GM23338 (cell line): ENCODE measurements around the gene PDE1C.

Source experiments
- CREB1 ChIP-seq: fragments of 250-450 bp; sonication (Bioruptor Pico); IDR thresholded peaks from 2 replicates; pipeline ENCODE4 v1.5.0; 2020; ENCODE audit warnings: low read depth, mild to moderate bottlenecking, moderate library complexity
- CTCF ChIP-seq, 2 experiments: fragments of 200-600 bp in 1 of 2; sonication (generic) in 1 of 2; conservative IDR thresholded peaks; 2 replicates each; pipeline versions ENCODE4 v1.5.1 to v1.6.1; 2016 to 2017; ENCODE audit warnings: antibody characterized with exemption in 2 of 2, low read depth in 2 of 2, mild to moderate bottlenecking in 2 of 2, moderate library complexity in 1 of 2
- ETS1 ChIP-seq: IDR thresholded peaks from 2 replicates; pipeline ENCODE4 v1.6.1; 2016; ENCODE audit warnings: antibody characterized with exemption
- EZH2 ChIP-seq: fragments of 200-600 bp; sonication (generic); IDR thresholded peaks from one replicate; pipeline ENCODE4 v1.8.0; 2017; ENCODE audit warnings: antibody characterized with exemption, mild to moderate bottlenecking, low read depth; ENCODE audit not compliant: unreplicated experiment
- EZH2phosphoT487 ChIP-seq: fragments of 200-600 bp; sonication (generic); IDR thresholded peaks from one replicate; pipeline ENCODE4 v1.8.1; 2018; ENCODE audit warnings: antibody characterized with exemption; ENCODE audit not compliant: unreplicated experiment
- JUNB ChIP-seq: IDR thresholded peaks from one replicate; pipeline ENCODE4 v1.6.1; 2016; ENCODE audit warnings: antibody characterized with exemption; ENCODE audit not compliant: unreplicated experiment
- NANOG ChIP-seq: IDR thresholded peaks from 2 replicates; pipeline ENCODE4 v1.6.1; 2016; ENCODE audit warnings: antibody characterized with exemption, borderline replicate concordance
- POLR2AphosphoS5 ChIP-seq: IDR thresholded peaks from 2 replicates; pipeline ENCODE4 v1.6.1; 2016; ENCODE audit warnings: antibody characterized with exemption, low read depth
- REST ChIP-seq: IDR thresholded peaks from one replicate; pipeline ENCODE4 v1.6.1; 2018; ENCODE audit warnings: antibody characterized with exemption; ENCODE audit not compliant: unreplicated experiment
- STAT1 ChIP-seq: IDR thresholded peaks from one replicate; pipeline ENCODE4 v1.6.1; 2016; ENCODE audit warnings: antibody characterized with exemption; ENCODE audit not compliant: unreplicated experiment
- ZNF114 ChIP-seq: fragments of 250-450 bp; sonication (Bioruptor Pico); IDR thresholded peaks from 2 replicates; pipeline ENCODE4 v1.5.0; 2020; ENCODE audit warnings: mild to moderate bottlenecking, moderate library complexity
- ZNF462 ChIP-seq: fragments of 250-450 bp; sonication (Bioruptor Pico); IDR thresholded peaks from 2 replicates; pipeline ENCODE4 v1.5.0; 2020; ENCODE audit warnings: mild to moderate bottlenecking, moderate library complexity

GRCh38 chr7:31761646-31762045 is 308.6 kb downstream of the PDE1C start:
- TF ChIP-seq CTCF (conservative IDR thresholded peaks at IDR 0.05; ENCODE audit: low read depth in 2 of 2) (no peak), EZH2 (no peak), JUNB (no peak), NANOG (no peak), POLR2AphosphoS5 (no peak), ZNF114 (no peak), REST (no peak), CREB1 (CRISPR knock-in tag) (no peak), ZNF462 (CRISPR knock-in tag) (no peak), STAT1 (no peak), EZH2phosphoT487 (no peak), ETS1 (no peak)
